Measurements from ENCODE around the gene COG7. TPM values are rescaled to one million over a fixed set of nuclear protein-coding genes. Genes with fewer than 3 reads are reported as not detected.
"Not testable (repeated sequence)": the region's sequence is repeated elsewhere in the genome, so short reads cannot be mapped to it uniquely, and the experiment has no call there.

COG7 gene
- total RNA-seq, 2 donors from 2014 or later, result 19.5 to 43.5 TPM

- no peaks in the 10 kb centered on the region for H3K9me3 ChIP-seq
- no peak for DNase-seq
- TF ChIP-seq CTCF (IDR thresholded peaks at IDR 0.05) (no peak), POLR2A (IDR thresholded peaks at IDR 0.05) (no peak)
- WGBS, 2 donors, result 90 to 94% methylated on average over 13 of the region's 15 CpGs
- H3K4me3 ChIP-seq, result no peak overlapping the region
- no peaks in the 10 kb centered on the region for H3K4me1 ChIP-seq
- no peaks in the 10 kb centered on the region for H3K27me3 ChIP-seq
- H3K27ac ChIP-seq, result no peak overlapping the region
- ATAC-seq, result no peak
- no peaks in the 10 kb centered on the region for H3K36me3 ChIP-seq (replicated peaks in 1 of 2; ENCODE audit: insufficient read depth in 1 of 2, low read depth in 2 of 2)
- intact Hi-C loops (cut with DNase I), result no loop called here
Measured at GRCh38 chr16:23385441-23385840, 67.5 kb downstream of the COG7 start.

GRCh38 chr16:23384878-23385277 lies 68.1 kb downstream of the COG7 start:
- 92 to 97% methylated on average over 10 of the region's 10 CpGs for WGBS, 2 donors
- intact Hi-C loops (cut with DNase I), result no loop called here
- no peak for DNase-seq
- H3K27ac ChIP-seq, result no peak overlapping the region
- no peaks in the 10 kb centered on the region for H3K36me3 ChIP-seq (replicated peaks in 1 of 2; ENCODE audit: insufficient read depth in 1 of 2, low read depth in 2 of 2)
- no peak for ATAC-seq
- no peak overlapping the region for H3K4me3 ChIP-seq
- no peaks in the 10 kb centered on the region for H3K27me3 ChIP-seq
- no peaks in the 10 kb centered on the region for H3K4me1 ChIP-seq
- TF ChIP-seq CTCF (IDR thresholded peaks at IDR 0.05), result no peak
- TF ChIP-seq POLR2A (IDR thresholded peaks at IDR 0.05), result no peak
- no peaks in the 10 kb centered on the region for H3K9me3 ChIP-seq

GRCh38 chr16:23383881-23384280 lies 69.1 kb downstream of the COG7 start:
- Histone ChIP-seq H3K27me3 (no peaks in the 10 kb centered on the region), H3K36me3 (replicated peaks in 1 of 2; ENCODE audit: insufficient read depth in 1 of 2, low read depth in 2 of 2) (no peaks in the 10 kb centered on the region), H3K4me3 (no peak overlapping the region), H3K27ac (no peak overlapping the region), H3K4me1 (no peaks in the 10 kb centered on the region), H3K9me3 (no peaks in the 10 kb centered on the region)
- intact Hi-C loops (cut with DNase I), result no loop called here
- ATAC-seq, result no peak
- no peak for DNase-seq
- WGBS, 2 donors, result 92 to 100% methylated on average over 1 to 3 of the region's 3 CpGs
- TF ChIP-seq CTCF (IDR thresholded peaks at IDR 0.05) (no peak), POLR2A (IDR thresholded peaks at IDR 0.05) (no peak)

GRCh38 chr16:23382279-23382678 lies 70.7 kb downstream of the COG7 start:
- ATAC-seq (no peak), DNase-seq (no peak)
- TF ChIP-seq POLR2A (IDR thresholded peaks at IDR 0.05), result no peak
- no peak for TF ChIP-seq CTCF (IDR thresholded peaks at IDR 0.05)
- Histone ChIP-seq H3K4me1 (no peaks in the 10 kb centered on the region), H3K36me3 (replicated peaks in 1 of 2; ENCODE audit: insufficient read depth in 1 of 2, low read depth in 2 of 2) (no peaks in the 10 kb centered on the region), H3K27ac (no peak overlapping the region), H3K9me3 (no peaks in the 10 kb centered on the region), H3K27me3 (no peaks in the 10 kb centered on the region), H3K4me3 (no peak overlapping the region)
- 88 to 90% methylated on average over 6 of the region's 6 CpGs for WGBS, 2 donors
- intact Hi-C loops (cut with DNase I), result no loop called here

- H3K4me3 ChIP-seq; H3K9me3 ChIP-seq; H3K27ac ChIP-seq; ATAC-seq; H3K36me3 ChIP-seq (replicated peaks in 1 of 2; ENCODE audit: insufficient read depth in 1 of 2, low read depth in 2 of 2); DNase-seq; H3K27me3 ChIP-seq; H3K4me1 ChIP-seq; intact Hi-C loops (cut with DNase I): not testable (repeated sequence)
- WGBS, 2 donors, result 89 to 91% methylated on average over 9 of the region's 9 CpGs
Measured at GRCh38 chr16:23381702-23382101, 71.3 kb downstream of the COG7 start.

All from body of pancreas (tissue), 4 donors.